GM18868 (cell line): ENCODE results near the gene RNF34.
A peak's percentile ranks its signal among the peaks of the same experiment; 100 is the strongest.
"Not testable (repeated sequence)": the region's sequence is repeated elsewhere in the genome, so short reads cannot be mapped to it uniquely, and the experiment has no call there.

ENCODE experiments used
- ATAC-seq: cut with Tn5 transposase; IDR thresholded peaks from one replicate; pipeline ENCODE4 v1.9.1; 2021; ENCODE audit warnings: mild to moderate bottlenecking, moderate library complexity; ENCODE audit not compliant: unreplicated experiment

Gene RNF34

GRCh38 chr12:121399391-121400331 lies at the start of gene RNF34:
Gene RNF34 (plus strand): TSS chr12:121400118. CDS start chr12:121400213, 95 bp downstream.
- ATAC-seq, result peak; percentile 92

GRCh38 chr12:121351820-121352681 lies 47.9 kb upstream of the RNF34 start, which contains the start of gene ANAPC5:
Gene ANAPC5 (minus strand): TSS chr12:121352411. CDS start chr12:121352340, 71 bp downstream.
- ATAC-seq, result peak; percentile 96

GRCh38 chr12:121352682-121353018 lies 47.3 kb upstream of the RNF34 start:
- ATAC-seq, result no peak

GRCh38 chr12:121355818-121356217 lies 44.1 kb upstream of the RNF34 start:
- ATAC-seq, result no peak

- ATAC-seq, result no peak
These were observed 43.3 kb upstream of the RNF34 start for GRCh38 chr12:121356657-121357056.

- ATAC-seq, result no peak
These were observed 42.6 kb upstream of the RNF34 start for GRCh38 chr12:121357331-121357730.

GRCh38 chr12:121358073-121358472 lies 41.8 kb upstream of the RNF34 start:
- no peak for ATAC-seq

GRCh38 chr12:121364683-121365121 lies 35.2 kb upstream of the RNF34 start:
- no peak for ATAC-seq

- no peak for ATAC-seq
These were observed 34.4 kb upstream of the RNF34 start for GRCh38 chr12:121365416-121366062.

- ATAC-seq, result no peak
These were observed 33.9 kb upstream of the RNF34 start for GRCh38 chr12:121366063-121366459.

- ATAC-seq, result no peak
These were observed 28.5 kb upstream of the RNF34 start for GRCh38 chr12:121371404-121371803.

GRCh38 chr12:121373755-121374154 lies 26.2 kb upstream of the RNF34 start:
- no peak for ATAC-seq

- not testable (repeated sequence) for ATAC-seq
These were observed 25.6 kb upstream of the RNF34 start for GRCh38 chr12:121374336-121374735.

- not testable (repeated sequence) for ATAC-seq
These were observed 24.9 kb upstream of the RNF34 start for GRCh38 chr12:121374945-121375584.

GRCh38 chr12:121376754-121377697 lies 22.9 kb upstream of the RNF34 start:
- ATAC-seq, result no peak

- no peak for ATAC-seq
These were observed 21.2 kb upstream of the RNF34 start for GRCh38 chr12:121378736-121379135.

- ATAC-seq, result no peak
These were observed 20.0 kb upstream of the RNF34 start for GRCh38 chr12:121379945-121380344.

GRCh38 chr12:121383601-121384021 lies 16.3 kb upstream of the RNF34 start:
- ATAC-seq, result no peak

- not testable (repeated sequence) for ATAC-seq
These were observed 15.0 kb upstream of the RNF34 start for GRCh38 chr12:121384891-121385290.
